HEK293 (cell line): ENCODE results near the gene STK40.

ENCODE experiments used
- CTCF ChIA-PET: fragments of 350-600 bp; formaldehyde crosslinking; extraction: SDS; loops from one replicate; lab custom pipeline; 2021; ENCODE audit warnings: antibody characterized with exemption; lab: Yijun Ruan, JAX
- POLR2A ChIA-PET: fragments of 300-600 bp; formaldehyde crosslinking; extraction: SDS; loops from one replicate; lab custom pipeline; 2020; ENCODE audit warnings: antibody characterized with exemption, inconsistent platforms; lab: Yijun Ruan, JAX
- H3K27ac ChIP-seq: fragments of 200-500 bp; sonication (Bioruptor generic); 2 replicates; pipeline ENCODE4 v1.5.1; 2014; ENCODE audit warnings: low read depth, low read length, control low read depth, inconsistent platforms; ENCODE audit errors: extremely low read depth
- H3K36me3 ChIP-seq, 2 experiments: fragments of 200-500 bp in 1 of 2; sonication (Bioruptor generic) in 1 of 2; 1 replicate in 1 of 2; 2 replicates in 1 of 2; pipeline ENCODE4 v1.5.1; 2014 to 2017; ENCODE audit warnings: inconsistent platforms in 2 of 2, low read length in 2 of 2; ENCODE audit not compliant: control insufficient read depth in 2 of 2, insufficient read depth in 1 of 2
- H3K4me1 ChIP-seq: fragments of 200-500 bp; sonication (Bioruptor generic); 2 replicates; pipeline ENCODE4 v1.5.1; 2014; ENCODE audit warnings: mild to moderate bottlenecking, low read length, inconsistent platforms; ENCODE audit not compliant: control insufficient read depth, insufficient read depth
- H3K4me3 ChIP-seq: 2 replicates; pipeline ENCODE4 v1.5.1; 2011; ENCODE audit warnings: low read depth, mild to moderate bottlenecking, control low read depth, low read length, moderate library complexity
- H3K9me3 ChIP-seq: fragments of 200-500 bp; sonication (Bioruptor generic); 2 replicates; pipeline ENCODE4 v1.5.1; 2014; ENCODE audit warnings: low read depth, low read length, inconsistent platforms; ENCODE audit not compliant: control insufficient read depth, insufficient read depth
- GLIS1 ChIP-seq: fragments of 450-650 bp; formaldehyde crosslinking; IDR thresholded peaks from 2 replicates; pipeline ENCODE4 v1.5.1; 2016; ENCODE audit warnings: missing biosample characterization, missing genetic modification characterization
- HIC1 ChIP-seq: fragments of 450-650 bp; formaldehyde crosslinking; IDR thresholded peaks from 2 replicates; pipeline ENCODE4 v1.5.1; 2016; ENCODE audit warnings: missing biosample characterization, missing genetic modification characterization
- KLF8 ChIP-seq: fragments of 450-650 bp; formaldehyde crosslinking; IDR thresholded peaks from 2 replicates; pipeline ENCODE4 v1.5.1; 2016; ENCODE audit warnings: missing biosample characterization, missing genetic modification characterization
- OVOL3 ChIP-seq: fragments of 450-650 bp; formaldehyde crosslinking; IDR thresholded peaks from 2 replicates; pipeline ENCODE4 v1.5.1; 2016; ENCODE audit warnings: missing biosample characterization, missing genetic modification characterization
- SALL2 ChIP-seq: fragments of 450-650 bp; formaldehyde crosslinking; IDR thresholded peaks from 2 replicates; pipeline ENCODE4 v1.5.0; 2017; ENCODE audit warnings: missing biosample characterization, mild to moderate bottlenecking, missing genetic modification characterization, borderline replicate concordance
- SP2 ChIP-seq: fragments of 450-650 bp; formaldehyde crosslinking; IDR thresholded peaks from 2 replicates; pipeline ENCODE4 v1.5.1; 2016; ENCODE audit warnings: missing biosample characterization, missing genetic modification characterization
- SP3 ChIP-seq: fragments of 450-650 bp; formaldehyde crosslinking; IDR thresholded peaks from 2 replicates; pipeline ENCODE4 v1.5.1; 2016; ENCODE audit warnings: missing biosample characterization, missing genetic modification characterization
- ZBTB11 ChIP-seq: fragments of 450-650 bp; formaldehyde crosslinking; conservative IDR thresholded peaks from 2 replicates; pipeline ENCODE4 v1.5.1; 2016; ENCODE audit warnings: low read depth, missing biosample characterization, missing genetic modification characterization
- ZBTB20 ChIP-seq: fragments of 450-650 bp; formaldehyde crosslinking; IDR thresholded peaks from 2 replicates; pipeline ENCODE4 v1.5.1; 2016; ENCODE audit warnings: missing biosample characterization, missing genetic modification characterization
- ZBTB48 ChIP-seq: fragments of 450-650 bp; formaldehyde crosslinking; IDR thresholded peaks from 2 replicates; pipeline ENCODE4 v1.5.1; 2016; ENCODE audit warnings: missing biosample characterization, missing genetic modification characterization
- ZFHX2 ChIP-seq: fragments of 450-650 bp; formaldehyde crosslinking; conservative IDR thresholded peaks from 2 replicates; pipeline ENCODE4 v1.5.1; 2016; ENCODE audit warnings: missing biosample characterization, missing genetic modification characterization
- ZNF157 ChIP-seq: fragments of 450-650 bp; formaldehyde crosslinking; IDR thresholded peaks from 2 replicates; pipeline ENCODE4 v1.5.1; 2016; ENCODE audit warnings: missing biosample characterization, missing genetic modification characterization
- ZNF248 ChIP-seq: fragments of 450-650 bp; formaldehyde crosslinking; IDR thresholded peaks from 2 replicates; pipeline ENCODE4 v1.5.1; 2017; ENCODE audit warnings: missing biosample characterization, missing genetic modification characterization
- ZNF274 ChIP-seq, 2 experiments: fragments of 200-500 bp in 1 of 2; fragments of 450-650 bp in 1 of 2; sonication (Bioruptor generic) in 1 of 2; formaldehyde crosslinking in 1 of 2; IDR thresholded peaks; 2 replicates each; pipeline versions ENCODE4 v1.5.1 to v1.6.1; 2014 to 2016; ENCODE audit warnings: borderline replicate concordance in 1 of 2, inconsistent platforms in 1 of 2, low read length in 1 of 2, missing biosample characterization in 1 of 2, missing genetic modification characterization in 1 of 2
- ZNF354C ChIP-seq: fragments of 450-650 bp; formaldehyde crosslinking; IDR thresholded peaks from 2 replicates; pipeline ENCODE4 v1.5.1; 2016; ENCODE audit warnings: missing biosample characterization, missing genetic modification characterization, low read depth, borderline replicate concordance
- ZNF404 ChIP-seq: fragments of 450-650 bp; formaldehyde crosslinking; IDR thresholded peaks from 2 replicates; pipeline ENCODE4 v1.5.1; 2017; ENCODE audit warnings: missing biosample characterization, missing genetic modification characterization
- ZNF416 ChIP-seq: fragments of 450-650 bp; formaldehyde crosslinking; IDR thresholded peaks from 2 replicates; pipeline ENCODE4 v1.5.1; 2016; ENCODE audit warnings: missing biosample characterization, missing genetic modification characterization
- ZNF433 ChIP-seq: fragments of 450-650 bp; formaldehyde crosslinking; IDR thresholded peaks from 2 replicates; pipeline ENCODE4 v1.5.1; 2016; ENCODE audit warnings: missing biosample characterization, missing genetic modification characterization, low read depth
- ZNF529 ChIP-seq: fragments of 450-650 bp; formaldehyde crosslinking; IDR thresholded peaks from 2 replicates; pipeline ENCODE4 v1.5.1; 2017; ENCODE audit warnings: missing genetic modification characterization, missing biosample characterization; ENCODE audit not compliant: insufficient replicate concordance
- ZNF548 ChIP-seq: fragments of 450-650 bp; formaldehyde crosslinking; IDR thresholded peaks from 2 replicates; pipeline ENCODE4 v1.5.1; 2016; ENCODE audit warnings: missing biosample characterization, missing genetic modification characterization
- ZNF658 ChIP-seq: fragments of 450-650 bp; formaldehyde crosslinking; IDR thresholded peaks from 2 replicates; pipeline ENCODE4; 2016; ENCODE audit warnings: missing biosample characterization, missing genetic modification characterization
- ZNF664 ChIP-seq: fragments of 450-650 bp; formaldehyde crosslinking; IDR thresholded peaks from 2 replicates; pipeline ENCODE4 v1.5.1; 2016; ENCODE audit warnings: missing biosample characterization, missing genetic modification characterization
- ZNF677 ChIP-seq: fragments of 450-650 bp; IDR thresholded peaks from 2 replicates; pipeline ENCODE4 v1.5.0; 2018; ENCODE audit warnings: missing biosample characterization, mild to moderate bottlenecking, missing genetic modification characterization, moderate library complexity
- ZNF701 ChIP-seq: fragments of 450-650 bp; formaldehyde crosslinking; IDR thresholded peaks from 2 replicates; pipeline ENCODE4 v1.5.1; 2016; ENCODE audit warnings: missing biosample characterization, missing genetic modification characterization
- TF ChIP-seq, protein P1 (sequence below): fragments of 450-650 bp; formaldehyde crosslinking; IDR thresholded peaks from 2 replicates; pipeline ENCODE4 v1.5.1; 2016; ENCODE audit warnings: missing biosample characterization, missing genetic modification characterization
- TF ChIP-seq, protein P2 (sequence below): fragments of 450-650 bp; formaldehyde crosslinking; IDR thresholded peaks from 2 replicates; pipeline ENCODE4 v1.5.1; 2016; ENCODE audit warnings: missing biosample characterization, missing genetic modification characterization, borderline replicate concordance

STK40 gene

DNA sequence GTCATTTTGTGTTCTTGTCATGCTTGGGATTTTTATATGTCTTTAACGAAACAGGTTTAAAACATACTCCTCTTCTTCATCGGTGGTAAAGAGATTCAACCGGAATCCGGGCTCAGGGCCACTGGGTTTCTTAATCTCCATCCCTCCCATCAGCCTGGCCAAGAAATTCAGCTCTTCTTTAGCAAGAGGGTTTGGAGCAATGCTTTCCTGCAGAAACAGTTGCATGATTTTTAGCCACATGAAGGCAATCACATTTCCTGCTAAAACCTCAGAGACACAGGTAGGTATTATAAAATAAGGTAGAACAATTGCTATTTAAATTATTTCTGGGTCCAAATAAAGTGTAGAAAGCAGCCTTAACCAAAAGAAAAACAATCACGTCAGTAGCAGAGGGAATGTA is 34.7 kb upstream of the STK40 start:
- ChIA-PET CTCF (interaction anchor here (0.6 to 2.0 kb wide), 18 partner anchors 8 to 679 kb away, joined by 3 to 15 read pairs (median 3); partner anchors contain the start of gene TRAPPC3), POLR2A (no interaction called here)
- Histone ChIP-seq H3K9me3 (no peaks in the 10 kb centered on the region), H3K4me3 (no peak overlapping the region), H3K27ac (no peak overlapping the region), H3K36me3 (peaks cover 0 to 39% of the 10 kb centered on the region in 2 experiments; a peak in 1 of 3 replicates), H3K4me1 (no peaks in the 10 kb centered on the region)
- no peak for TF ChIP-seq ZNF354C
- TF ChIP-seq ZNF416 (tag by site-specific recombination): no peak
- no peak for TF ChIP-seq ZNF157 (tag by site-specific recombination)
- TF ChIP-seq, protein P1, sequence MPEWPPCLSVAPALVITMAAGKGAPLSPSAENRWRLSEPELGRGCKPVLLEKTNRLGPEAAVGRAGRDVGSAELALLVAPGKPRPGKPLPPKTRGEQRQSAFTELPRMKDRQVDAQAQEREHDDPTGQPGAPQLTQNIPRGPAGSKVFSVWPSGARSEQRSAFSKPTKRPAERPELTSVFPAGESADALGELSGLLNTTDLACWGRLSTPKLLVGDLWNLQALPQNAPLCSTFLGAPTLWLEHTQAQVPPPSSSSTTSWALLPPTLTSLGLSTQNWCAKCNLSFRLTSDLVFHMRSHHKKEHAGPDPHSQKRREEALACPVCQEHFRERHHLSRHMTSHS (tag by site-specific recombination): no peak
- no peak for TF ChIP-seq GLIS1 (tag by site-specific recombination)
- TF ChIP-seq ZBTB11 (tag by site-specific recombination): no peak
- TF ChIP-seq ZNF658 (tag by site-specific recombination): no peak
- TF ChIP-seq HIC1: no peak
- no peak for TF ChIP-seq ZBTB48 (tag by site-specific recombination)
- TF ChIP-seq ZNF548 (tag by site-specific recombination): no peak
- no peak for TF ChIP-seq SP2
- TF ChIP-seq KLF8: no peak
- TF ChIP-seq OVOL3 (tag by site-specific recombination): no peak

- no peaks in the 10 kb centered on the region for H3K9me3 ChIP-seq
- no peak overlapping the region for H3K4me3 ChIP-seq
- no peaks in the 10 kb centered on the region for H3K4me1 ChIP-seq
- CTCF ChIA-PET: interaction anchor here (0.5 to 2.0 kb wide), 18 partner anchors 9 to 1035 kb away, joined by 3 to 15 read pairs (median 3); partner anchors contain the start of genes THRAP3 and TRAPPC3
- POLR2A ChIA-PET: interaction anchor here (1.8 kb wide), 1 partner anchor 31 kb away, joined by 4 read pairs; the partner anchor contains the start of gene OSCP1
- peaks cover 0 to 39% of the 10 kb centered on the region in 2 experiments; a peak in 1 of 3 replicates for H3K36me3 ChIP-seq
- no peak overlapping the region for H3K27ac ChIP-seq
- TF ChIP-seq ZNF157 (tag by site-specific recombination) (no peak), ZNF433 (tag by site-specific recombination) (no peak), ZNF664 (tag by site-specific recombination) (no peak), ZNF529 (no peak), ZFHX2 (no peak), SALL2 (tag by site-specific recombination) (no peak), ZNF274 (IDR thresholded peaks at IDR 0.05; ENCODE audit: low read length) (no peak), ZNF274 (tag by site-specific recombination; IDR thresholded peaks at IDR 0.05; ENCODE audit: borderline replicate concordance) (no peak), ZNF248 (tag by site-specific recombination) (no peak), SP3 (no peak), ZNF404 (tag by site-specific recombination) (no peak), ZNF701 (tag by site-specific recombination) (no peak), ZNF677 (tag by site-specific recombination) (no peak), ZBTB20 (tag by site-specific recombination) (no peak)
- TF ChIP-seq, protein P2, sequence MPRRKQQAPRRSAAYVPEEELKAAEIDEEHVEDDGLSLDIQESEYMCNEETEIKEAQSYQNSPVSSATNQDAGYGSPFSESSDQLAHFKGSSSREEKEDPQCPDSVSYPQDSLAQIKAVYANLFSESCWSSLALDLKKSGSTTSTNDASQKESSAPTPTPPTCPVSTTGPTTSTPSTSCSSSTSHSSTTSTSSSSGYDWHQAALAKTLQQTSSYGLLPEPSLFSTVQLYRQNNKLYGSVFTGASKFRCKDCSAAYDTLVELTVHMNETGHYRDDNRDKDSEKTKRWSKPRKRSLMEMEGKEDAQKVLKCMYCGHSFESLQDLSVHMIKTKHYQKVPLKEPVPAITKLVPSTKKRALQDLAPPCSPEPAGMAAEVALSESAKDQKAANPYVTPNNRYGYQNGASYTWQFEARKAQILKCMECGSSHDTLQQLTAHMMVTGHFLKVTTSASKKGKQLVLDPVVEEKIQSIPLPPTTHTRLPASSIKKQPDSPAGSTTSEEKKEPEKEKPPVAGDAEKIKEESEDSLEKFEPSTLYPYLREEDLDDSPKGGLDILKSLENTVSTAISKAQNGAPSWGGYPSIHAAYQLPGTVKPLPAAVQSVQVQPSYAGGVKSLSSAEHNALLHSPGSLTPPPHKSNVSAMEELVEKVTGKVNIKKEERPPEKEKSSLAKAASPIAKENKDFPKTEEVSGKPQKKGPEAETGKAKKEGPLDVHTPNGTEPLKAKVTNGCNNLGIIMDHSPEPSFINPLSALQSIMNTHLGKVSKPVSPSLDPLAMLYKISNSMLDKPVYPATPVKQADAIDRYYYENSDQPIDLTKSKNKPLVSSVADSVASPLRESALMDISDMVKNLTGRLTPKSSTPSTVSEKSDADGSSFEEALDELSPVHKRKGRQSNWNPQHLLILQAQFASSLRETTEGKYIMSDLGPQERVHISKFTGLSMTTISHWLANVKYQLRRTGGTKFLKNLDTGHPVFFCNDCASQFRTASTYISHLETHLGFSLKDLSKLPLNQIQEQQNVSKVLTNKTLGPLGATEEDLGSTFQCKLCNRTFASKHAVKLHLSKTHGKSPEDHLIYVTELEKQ (tag by site-specific recombination): no peak
Observed at GRCh38 chr1:36419569-36419968, 33.8 kb upstream of the STK40 start.
